Activated CD4-positive, CD25-positive, alpha-beta regulatory T cell (primary cell): Measurements from ENCODE around the gene RHEBL1.

ENCODE experiments used
- DNase-seq, 4 experiments: peaks; one replicate each; lab custom pipeline; 2025; lab: John Stamatoyannopoulos, UW

The RHEBL1 gene

GRCh38 chr12:49037111-49037946 is 32.5 kb downstream of the RHEBL1 start:
- DNase-seq = no peak

GRCh38 chr12:49036029-49036428 is 33.8 kb downstream of the RHEBL1 start:
- DNase-seq = no peak

GRCh38 chr12:49034286-49034622 is 35.5 kb downstream of the RHEBL1 start:
- DNase-seq = no peak

GRCh38 chr12:49033611-49034285 is 36.0 kb downstream of the RHEBL1 start:
- DNase-seq = no peak

GRCh38 chr12:49032679-49033447 is 36.9 kb downstream of the RHEBL1 start:
- no peak for DNase-seq

- DNase-seq = no peak
Observed at GRCh38 chr12:49032276-49032675, 37.5 kb downstream of the RHEBL1 start.

- DNase-seq = no peak
Observed at GRCh38 chr12:49031573-49032161, 38.1 kb downstream of the RHEBL1 start.

- no peak for DNase-seq
Observed at GRCh38 chr12:49030714-49031572, 38.8 kb downstream of the RHEBL1 start.

GRCh38 chr12:49030119-49030518 is 39.7 kb downstream of the RHEBL1 start:
- DNase-seq = no peak

GRCh38 chr12:49028666-49029275 is 41.0 kb downstream of the RHEBL1 start:
- DNase-seq = no peak

GRCh38 chr12:49027846-49028555 is 41.8 kb downstream of the RHEBL1 start:
- DNase-seq = no peak

- no peak for DNase-seq
Observed at GRCh38 chr12:49026678-49027480, 42.9 kb downstream of the RHEBL1 start.

- no peak for DNase-seq
Observed at GRCh38 chr12:49026101-49026500, 43.7 kb downstream of the RHEBL1 start.

GRCh38 chr12:49025463-49025862 is 44.3 kb downstream of the RHEBL1 start:
- DNase-seq = no peak

- DNase-seq = no peak
Observed at GRCh38 chr12:49024543-49024942, 45.2 kb downstream of the RHEBL1 start.

GRCh38 chr12:49023812-49024211 is 46.0 kb downstream of the RHEBL1 start:
- DNase-seq = no peak

- no peak for DNase-seq
Observed at GRCh38 chr12:49022558-49023178, 47.1 kb downstream of the RHEBL1 start.

GRCh38 chr12:49021292-49021915 is 48.4 kb downstream of the RHEBL1 start:
- no peak for DNase-seq

- DNase-seq = no peak
Observed at GRCh38 chr12:49020441-49020840, 49.3 kb downstream of the RHEBL1 start.
